Measurements from ENCODE around the gene ENTPD2.

The ENTPD2 gene

GRCh38 chr9:137079401-137079787 is 25.5 kb upstream of the ENTPD2 start:
- DNase-seq (ENCODE audit: low read depth): no peak

GRCh38 chr9:137078701-137079400 is 25.0 kb upstream of the ENTPD2 start:
- no peak for DNase-seq (ENCODE audit: low read depth)

- no peak for DNase-seq (ENCODE audit: low read depth)
Measured at GRCh38 chr9:137077758-137078693, 24.2 kb upstream of the ENTPD2 start.

DNA sequence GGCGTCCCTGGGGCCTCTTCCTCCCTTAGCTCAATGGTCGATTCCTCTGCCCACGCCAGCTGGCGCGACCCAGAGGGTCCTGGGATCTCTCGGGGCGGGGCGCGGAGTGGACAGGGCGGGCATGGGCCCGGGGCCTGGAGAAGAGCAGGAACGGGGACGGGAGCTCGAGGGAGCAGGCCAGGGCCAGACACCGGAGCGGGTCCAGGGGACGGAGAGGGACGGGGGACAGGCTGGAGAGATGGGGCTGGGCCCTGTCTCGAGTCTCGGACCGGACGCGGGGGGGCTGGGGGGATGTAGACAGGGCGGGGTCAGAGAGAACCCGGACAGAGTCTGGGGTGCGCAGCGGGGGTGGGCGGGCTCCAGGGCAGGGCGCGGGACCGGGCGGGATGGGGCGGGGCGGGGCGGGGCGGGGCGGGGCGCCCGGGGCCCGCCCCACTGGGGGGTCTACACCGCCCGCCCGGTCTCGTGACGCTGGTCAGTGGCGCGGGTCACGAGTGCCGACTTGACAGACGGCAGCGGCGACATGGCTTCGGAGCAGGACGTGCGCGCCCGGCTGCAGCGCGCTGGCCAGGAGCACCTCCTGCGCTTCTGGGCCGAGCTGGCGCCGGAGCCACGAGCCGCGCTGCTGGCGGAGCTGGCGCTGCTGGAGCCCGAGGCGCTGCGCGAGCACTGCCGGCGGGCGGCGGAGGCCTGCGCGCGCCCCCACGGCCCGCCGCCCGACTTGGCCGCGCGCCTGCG is 23.3 kb upstream of the ENTPD2 start, which contains the start of gene UAP1L1:
UAP1L1 (plus strand) TSS at position 508 of the 738 bp plus-strand sequence; CDS start at position 524, 16 bp downstream.
- no peak for DNase-seq (ENCODE audit: low read depth)

GRCh38 chr9:137076636-137077009 is 22.8 kb upstream of the ENTPD2 start:
- DNase-seq (ENCODE audit: low read depth): no peak

- no peak for DNase-seq (ENCODE audit: low read depth)
Measured at GRCh38 chr9:137075275-137075775, 21.5 kb upstream of the ENTPD2 start.

- no peak for DNase-seq (ENCODE audit: low read depth)
Measured at GRCh38 chr9:137074657-137075274, 20.9 kb upstream of the ENTPD2 start.

DNA sequence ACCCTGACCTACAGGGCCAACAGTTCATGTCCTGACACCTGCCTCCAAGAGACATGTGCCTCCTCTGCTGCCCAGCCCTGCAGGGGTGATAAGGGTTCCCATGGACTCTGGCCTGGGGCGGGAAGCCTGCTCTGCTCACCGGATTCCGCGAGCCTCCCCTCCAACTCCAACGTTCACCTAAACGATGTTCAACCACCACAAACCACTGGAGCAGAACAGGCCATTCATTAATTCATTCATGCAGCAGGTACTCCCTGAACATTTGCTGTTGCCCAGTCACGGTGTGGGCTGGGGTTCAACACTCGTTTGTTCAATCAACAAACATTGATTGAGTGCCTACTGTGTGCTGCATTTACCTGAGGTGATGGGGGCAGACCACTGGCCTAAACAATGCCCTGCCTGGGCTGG is 20.1 kb upstream of the ENTPD2 start:
- DNase-seq (ENCODE audit: low read depth): no peak

GRCh38 chr9:137071282-137071681 is 17.4 kb upstream of the ENTPD2 start:
- no peak for DNase-seq (ENCODE audit: low read depth)

DNA sequence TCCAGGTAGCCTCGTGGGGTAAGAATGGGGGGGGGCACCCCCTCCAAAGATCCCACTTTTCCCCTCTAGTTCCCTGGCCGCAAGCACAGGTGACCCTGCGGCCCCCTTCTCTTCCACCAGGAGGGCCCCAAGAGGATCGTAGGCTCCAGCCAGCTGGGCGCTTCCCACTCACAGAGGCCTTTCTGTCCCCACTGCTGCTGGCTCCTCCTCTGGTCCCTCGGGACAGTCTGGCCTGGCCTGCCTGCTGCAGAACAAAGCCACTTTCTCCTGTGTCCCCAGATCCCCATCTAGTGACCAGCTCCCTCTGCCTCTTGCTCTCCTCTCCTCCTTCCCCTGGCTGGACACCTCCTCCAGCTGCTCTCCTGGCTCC is 17.0 kb upstream of the ENTPD2 start:
- no peak for DNase-seq (ENCODE audit: low read depth)

GRCh38 chr9:137070201-137070905 is 16.5 kb upstream of the ENTPD2 start, which contains the start of gene SAPCD2:
Gene SAPCD2, minus strand, starts transcription at chr9:137070557. Its CDS starts 97 bp downstream, at chr9:137070460.
- peak; percentile 75 for DNase-seq (ENCODE audit: low read depth)

DNA sequence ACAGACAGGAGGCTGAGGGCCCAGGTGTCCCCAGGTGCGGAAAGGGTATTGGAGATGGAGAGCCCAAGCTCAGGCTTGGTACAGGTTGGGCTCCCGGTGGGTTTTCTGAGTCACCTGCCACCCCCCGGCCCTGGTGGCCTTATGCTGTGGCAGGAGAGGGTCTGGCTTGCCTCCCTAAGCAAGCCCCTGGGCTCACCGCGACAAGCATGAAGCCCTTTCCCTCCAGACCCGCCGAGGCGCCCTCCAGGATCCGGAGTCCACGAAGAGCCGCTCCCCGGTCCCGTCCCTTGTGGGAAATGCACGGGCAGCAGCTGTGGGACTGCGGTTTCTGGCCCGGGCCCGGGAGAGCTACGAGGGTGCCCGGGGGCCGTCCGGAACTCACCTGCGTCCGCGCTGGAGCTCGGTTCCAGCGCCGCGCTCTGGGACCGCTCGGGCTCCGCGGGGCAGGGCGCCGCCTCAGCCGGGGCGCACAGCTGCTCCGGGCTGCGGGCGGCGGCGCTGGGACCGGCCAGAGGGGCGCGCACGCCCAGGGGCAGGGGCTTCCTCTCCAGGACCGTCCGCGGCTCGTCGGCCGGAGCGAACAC is 15.7 kb upstream of the ENTPD2 start:
- no peak for DNase-seq (ENCODE audit: low read depth)

DNA sequence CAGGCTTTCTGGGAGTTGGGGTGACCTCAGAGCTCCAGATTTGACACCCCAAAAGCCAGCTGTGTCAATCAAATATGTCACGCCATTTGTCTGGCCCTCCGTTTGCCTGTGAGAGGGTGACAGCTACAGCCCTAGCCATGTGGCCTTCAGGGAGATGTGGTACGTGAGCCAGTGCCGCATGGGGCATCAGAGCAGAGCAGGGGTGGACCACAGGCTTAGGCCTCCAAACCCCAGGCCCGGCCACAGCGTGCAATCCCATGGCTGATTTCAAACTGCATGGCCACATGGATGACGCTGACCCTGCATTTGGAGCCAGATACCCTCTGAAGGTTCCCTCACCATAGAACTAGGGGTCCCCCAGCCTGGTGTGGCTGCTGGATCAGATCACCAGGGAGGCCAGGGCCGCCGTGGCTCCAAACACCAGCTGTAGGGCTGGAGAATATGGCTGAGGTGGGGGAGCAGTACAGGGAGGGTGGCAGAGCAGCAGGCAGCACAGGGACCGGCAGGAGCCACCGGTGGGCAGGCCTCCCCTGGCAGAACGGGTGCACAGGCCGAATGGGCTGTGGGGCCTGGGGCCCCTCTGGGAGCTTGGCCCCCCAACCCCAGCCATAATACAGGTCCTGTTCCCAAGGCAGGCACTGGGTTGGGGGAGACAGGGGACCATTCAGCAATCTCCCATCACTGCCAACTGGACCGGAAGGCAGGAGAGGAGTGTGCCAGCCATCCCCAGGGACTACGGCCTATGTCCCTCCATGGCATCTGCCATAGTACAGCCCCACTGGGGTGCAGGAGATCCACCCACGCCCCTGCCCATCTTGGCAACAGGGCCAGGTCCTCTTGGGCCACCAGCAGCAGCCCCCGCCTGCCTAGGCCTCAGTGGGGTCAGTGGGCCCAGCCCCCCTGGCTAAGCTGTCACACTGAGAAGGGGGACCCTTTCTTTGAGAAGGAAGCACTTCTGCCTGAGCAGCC is 15.0 kb upstream of the ENTPD2 start:
- no peak for DNase-seq (ENCODE audit: low read depth)

DNA sequence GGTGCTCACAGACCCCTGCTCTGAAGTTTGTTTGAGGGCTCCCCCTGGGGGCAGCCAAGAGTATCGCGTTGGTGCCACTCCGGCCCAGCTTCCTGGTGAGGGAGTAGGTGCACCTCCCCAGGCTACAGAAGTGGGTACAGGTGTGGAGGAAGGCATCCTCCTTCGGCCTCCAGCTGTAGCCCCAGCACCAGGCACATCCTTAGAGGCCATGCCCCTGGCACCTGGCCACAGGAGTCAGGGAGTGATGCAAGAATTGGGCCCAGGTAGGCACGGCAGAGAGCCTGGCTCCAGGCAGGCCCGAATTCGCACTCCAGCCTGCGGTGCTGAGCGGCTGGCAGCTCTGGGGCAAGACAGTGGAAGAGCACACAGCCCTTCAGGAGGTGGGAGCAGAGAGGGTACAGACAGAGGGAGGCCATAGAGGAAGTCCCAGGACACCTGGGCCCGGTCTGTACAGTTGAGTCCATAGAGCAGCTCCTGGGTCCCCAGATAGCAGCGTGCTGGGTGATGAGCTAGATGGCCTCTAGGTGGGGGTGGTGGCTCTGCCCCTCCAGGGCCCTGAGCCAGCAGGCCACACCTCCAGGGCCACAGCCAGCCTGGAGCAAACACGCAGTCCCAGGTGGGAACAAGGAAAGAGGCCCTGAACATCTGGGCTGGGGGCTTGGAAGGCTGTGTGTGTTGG is 14.1 kb upstream of the ENTPD2 start:
- peak; percentile 78 for DNase-seq (ENCODE audit: low read depth)

GRCh38 chr9:137066096-137066861 is 12.4 kb upstream of the ENTPD2 start:
- no peak for DNase-seq (ENCODE audit: low read depth)

GRCh38 chr9:137065336-137065967 is 11.6 kb upstream of the ENTPD2 start:
- DNase-seq (ENCODE audit: low read depth): no peak

- no peak for DNase-seq (ENCODE audit: low read depth)
Measured at GRCh38 chr9:137064880-137065164, 11.0 kb upstream of the ENTPD2 start.

All from stimulated activated CD4-positive, alpha-beta T cell treated with anti-CD3 and anti-CD28 coated beads, Interleukin-2, amount 100 ng/mL, for 4 hours (primary cell).